Measurements from ENCODE around the gene KCTD3.

GRCh38 chr1:215603319-215603718 is 36.2 kb downstream of the KCTD3 start:
- TF ChIP-seq EZH2 (IDR thresholded peaks at IDR 0.05; ENCODE audit: low read depth), result no peak
- TF ChIP-seq CTCF (conservative IDR thresholded peaks at IDR 0.05), result no peak

Measured in PC-9 (cell line).